ENCODE measurements around the gene SLC10A6. TPM values are rescaled to one million over a fixed set of nuclear protein-coding genes. Genes with fewer than 3 reads are reported as not detected.

SLC10A6 gene
- total and polyA plus RNA-seq, 10 of the 15 experiments (the other 5 are each of a cell fraction or from before 2014, with no cell fraction given) = 0.05 TPM; not detected in 9

DNA sequence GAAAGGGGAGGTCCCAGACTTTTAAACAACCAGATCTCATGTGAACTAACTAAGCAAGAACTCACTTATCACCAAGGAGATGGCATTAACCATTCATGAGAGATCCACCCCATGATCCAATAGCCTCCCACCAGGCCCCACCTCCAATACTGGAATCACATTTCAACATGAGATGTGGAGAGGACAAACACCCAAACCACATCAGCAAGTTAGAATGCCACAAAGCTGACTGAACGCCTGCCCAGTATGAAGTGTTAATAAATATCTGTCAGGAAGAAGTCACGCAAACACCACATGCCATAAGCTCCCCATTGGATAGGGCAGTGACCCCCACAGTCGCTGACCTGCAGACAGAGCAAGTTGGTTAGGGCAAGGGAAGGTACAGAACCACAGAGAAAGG, 14.3 kb downstream of the SLC10A6 start:
- Histone ChIP-seq H2AFZ (ENCODE audit: control insufficient read depth, low read depth, low read length) (no peak overlapping the region), H3K36me3 (ENCODE audit: control insufficient read depth in 2 of 2, insufficient read depth in 2 of 2, low read length in 1 of 2) (no peaks in the 10 kb centered on the region), H3K4me2 (ENCODE audit: control insufficient read depth, insufficient read depth) (no peak overlapping the region), H4K20me1 (ENCODE audit: control insufficient read depth, insufficient read depth) (no peaks in the 10 kb centered on the region), H3K9ac (ENCODE audit: control insufficient read depth, insufficient read depth, low read length) (no peak overlapping the region), H3K79me2 (ENCODE audit: control insufficient read depth, insufficient read depth, low read length) (no peaks in the 10 kb centered on the region), H3K9me3 (replicated peaks; ENCODE audit: control insufficient read depth, insufficient read depth, low read length) (no peaks in the 10 kb centered on the region), H3K27ac (ENCODE audit: control insufficient read depth, insufficient read depth) (no peak overlapping the region), H3K27me3 (replicated peaks in 1 of 2; ENCODE audit: control insufficient read depth in 2 of 2, insufficient read depth in 2 of 2, low read length in 1 of 2) (no peaks in the 10 kb centered on the region), H3K4me1 (ENCODE audit: control insufficient read depth, insufficient read depth, low read length) (no peaks in the 10 kb centered on the region), H3K4me3 (no peak overlapping the region)
- in situ Hi-C loops (cut with MboI) = no loop called here
- TF ChIP-seq PRDM15 (CRISPR knock-in tag; IDR thresholded peaks at IDR 0.05) = no peak
- POLR2A ChIA-PET = no interaction called here
- DNase-seq (ENCODE audit: low read depth, low spot score) = no peak
- RAD21 ChIA-PET (ENCODE audit: unreplicated experiment) = no interaction called here
- FAIRE-seq = no peak
- 31% methylated on average over 3 of the region's 3 CpGs for WGBS (ENCODE audit: insufficient coverage, insufficient replicate concordance, low lambda C conversion rate, missing lambda C conversion rate)
- no TSS peak for BruUV-seq (replicated peaks)
- intact Hi-C loops (cut with micrococcal nuclease; ENCODE audit: unreplicated experiment) = no loop called here
- no peak for ATAC-seq
- CTCF ChIA-PET = interaction anchor here (1.2 kb wide), 1 partner anchor 339 kb away, joined by 3 read pairs; no protein-coding TSS in a partner anchor
- SMC1A ChIA-PET (ENCODE audit: uncharacterized antibody, unreplicated experiment) = no interaction called here

GRCh38 chr4:86833615-86834014, 15.6 kb downstream of the SLC10A6 start:
- Histone ChIP-seq H3K36me3 (ENCODE audit: control insufficient read depth in 2 of 2, insufficient read depth in 2 of 2, low read length in 1 of 2) (no peaks in the 10 kb centered on the region), H3K4me2 (ENCODE audit: control insufficient read depth, insufficient read depth) (no peak overlapping the region), H3K79me2 (ENCODE audit: control insufficient read depth, insufficient read depth, low read length) (no peaks in the 10 kb centered on the region), H3K27ac (ENCODE audit: control insufficient read depth, insufficient read depth) (no peak overlapping the region), H2AFZ (ENCODE audit: control insufficient read depth, low read depth, low read length) (no peak overlapping the region), H3K9ac (ENCODE audit: control insufficient read depth, insufficient read depth, low read length) (no peak overlapping the region), H3K4me1 (ENCODE audit: control insufficient read depth, insufficient read depth, low read length) (no peaks in the 10 kb centered on the region), H3K4me3 (no peak overlapping the region), H3K27me3 (replicated peaks in 1 of 2; ENCODE audit: control insufficient read depth in 2 of 2, insufficient read depth in 2 of 2, low read length in 1 of 2) (no peaks in the 10 kb centered on the region), H4K20me1 (ENCODE audit: control insufficient read depth, insufficient read depth) (no peaks in the 10 kb centered on the region), H3K9me3 (replicated peaks; ENCODE audit: control insufficient read depth, insufficient read depth, low read length) (no peaks in the 10 kb centered on the region)
- intact Hi-C loops (cut with micrococcal nuclease; ENCODE audit: unreplicated experiment) (no loop called here), in situ Hi-C loops (cut with MboI) (no loop called here)
- no peak for DNase-seq (ENCODE audit: low read depth, low spot score)
- ChIA-PET SMC1A (ENCODE audit: uncharacterized antibody, unreplicated experiment) (interaction anchor here (0.6 to 1.3 kb wide), 2 partner anchors 11 to 632 kb away, joined by 3 read pairs; no protein-coding TSS in a partner anchor), CTCF (no interaction called here), POLR2A (no interaction called here), RAD21 (ENCODE audit: unreplicated experiment) (no interaction called here)
- WGBS (ENCODE audit: insufficient coverage, insufficient replicate concordance, low lambda C conversion rate, missing lambda C conversion rate) = 79% methylated on average over 1 of the region's 1 CpG
- no peak for FAIRE-seq
- ATAC-seq = no peak
- BruUV-seq (replicated peaks) = no TSS peak
- no peak for TF ChIP-seq ZZZ3 (IDR thresholded peaks at IDR 0.05; ENCODE audit: control insufficient read depth, insufficient read length, low read depth)
- no peak for TF ChIP-seq CHD2 (IDR thresholded peaks at IDR 0.05; ENCODE audit: borderline replicate concordance, low read depth, low read length)
- no peak for TF ChIP-seq SMAD1 (IDR thresholded peaks at IDR 0.05; ENCODE audit: low read depth, partially characterized antibody)
- TF ChIP-seq ZBED1 (IDR thresholded peaks at IDR 0.05; ENCODE audit: borderline replicate concordance) = no peak
- TF ChIP-seq EZH2 (IDR thresholded peaks at IDR 0.05; ENCODE audit: borderline replicate concordance, control insufficient read depth, low read depth, low read length) = no peak
- no peak for TF ChIP-seq CUX1 (IDR thresholded peaks at IDR 0.05; ENCODE audit: insufficient replicate concordance, low read depth, low read length)
- TF ChIP-seq NFYB (IDR thresholded peaks at IDR 0.05; ENCODE audit: insufficient read depth, low read depth, low read length) = no peak
- TF ChIP-seq BRCA1 (IDR thresholded peaks at IDR 0.05; ENCODE audit: low read depth, low read length) = no peak
